OCI-LY3 (cell line): ENCODE results near the gene EPX.

Source experiments
- H2AFZ ChIP-seq: fragments of 200-600, 300-600 bp; shearing (Covaris generic); 2 replicates; pipeline ENCODE4 v1.6.0; 2014; ENCODE audit warnings: antibody characterized with exemption, low read depth, low read length
- H3K27ac ChIP-seq: fragments of 200-600, 300-600 bp; sonication (generic); 2 replicates; pipeline ENCODE4 v1.5.1; 2014; ENCODE audit warnings: mild to moderate bottlenecking, low read length, moderate library complexity, mixed read lengths
- H3K27me3 ChIP-seq: fragments of 200-600, 300-600 bp; sonication (generic); 2 replicates; pipeline ENCODE4 v1.6.1; 2014; ENCODE audit warnings: low read depth, low read length, mixed read lengths
- H3K36me3 ChIP-seq: fragments of 200-600, 300-600 bp; sonication (generic); replicated peaks from 2 replicates; pipeline ENCODE3; 2014; ENCODE audit warnings: low read depth, low read length, mixed read lengths
- H3K4me1 ChIP-seq: fragments of 300-600, 200-600 bp; sonication (generic); 2 replicates; pipeline ENCODE4 v1.6.1; 2014; ENCODE audit warnings: low read length, mixed read lengths
- H3K4me2 ChIP-seq: fragments of 200-600, 300-600 bp; sonication (generic); 2 replicates; pipeline ENCODE4 v1.6.1; 2014; ENCODE audit warnings: low read length, mixed read lengths
- H3K4me3 ChIP-seq: fragments of 300-600, 200-600 bp; sonication (generic); 2 replicates; pipeline ENCODE4 v1.5.1; 2014; ENCODE audit warnings: antibody characterized with exemption, mild to moderate bottlenecking, low read length, moderate library complexity
- H3K79me2 ChIP-seq: fragments of 300-600, 200-600 bp; shearing (Covaris generic); 2 replicates; pipeline ENCODE4 v1.6.1; 2014; ENCODE audit warnings: mild to moderate bottlenecking, low read length, mixed read lengths
- H3K9ac ChIP-seq: fragments of 300-600, 200-600 bp; shearing (Covaris generic); 2 replicates; pipeline ENCODE4 v1.6.0; 2014; ENCODE audit warnings: mild to moderate bottlenecking, low read length, moderate library complexity
- H3K9me3 ChIP-seq: fragments of 200-600, 300-600 bp; shearing (Covaris generic); 2 replicates; pipeline ENCODE4 v1.6.1; 2014; ENCODE audit warnings: low read length, mixed read lengths; ENCODE audit not compliant: insufficient read depth
- H4K20me1 ChIP-seq: fragments of 200-600, 300-600 bp; sonication (generic); 2 replicates; pipeline ENCODE4 v1.6.1; 2016; ENCODE audit warnings: low read length, mixed read lengths; ENCODE audit not compliant: insufficient read depth
- EZH2phosphoT487 ChIP-seq: fragments of 200-600 bp; shearing (Covaris generic); IDR thresholded peaks from 2 replicates; pipeline ENCODE4 v1.6.1; 2018; ENCODE audit warnings: antibody characterized with exemption, mixed run types, low read depth
- TF ChIP-seq, protein P1 (sequence below): fragments of 200-600, 300-600 bp; sonication (generic); IDR thresholded peaks from 2 replicates; pipeline ENCODE4 v1.5.1; 2014; ENCODE audit warnings: antibody characterized with exemption, low read length, low read depth

EPX gene

GRCh38 chr17:58246104-58246740 lies 53.7 kb downstream of the EPX start:
- H3K4me3 ChIP-seq: no peak overlapping the region
- H3K36me3 ChIP-seq: no peaks in the 10 kb centered on the region
- no peaks in the 10 kb centered on the region for H3K79me2 ChIP-seq
- TF ChIP-seq, protein P1, sequence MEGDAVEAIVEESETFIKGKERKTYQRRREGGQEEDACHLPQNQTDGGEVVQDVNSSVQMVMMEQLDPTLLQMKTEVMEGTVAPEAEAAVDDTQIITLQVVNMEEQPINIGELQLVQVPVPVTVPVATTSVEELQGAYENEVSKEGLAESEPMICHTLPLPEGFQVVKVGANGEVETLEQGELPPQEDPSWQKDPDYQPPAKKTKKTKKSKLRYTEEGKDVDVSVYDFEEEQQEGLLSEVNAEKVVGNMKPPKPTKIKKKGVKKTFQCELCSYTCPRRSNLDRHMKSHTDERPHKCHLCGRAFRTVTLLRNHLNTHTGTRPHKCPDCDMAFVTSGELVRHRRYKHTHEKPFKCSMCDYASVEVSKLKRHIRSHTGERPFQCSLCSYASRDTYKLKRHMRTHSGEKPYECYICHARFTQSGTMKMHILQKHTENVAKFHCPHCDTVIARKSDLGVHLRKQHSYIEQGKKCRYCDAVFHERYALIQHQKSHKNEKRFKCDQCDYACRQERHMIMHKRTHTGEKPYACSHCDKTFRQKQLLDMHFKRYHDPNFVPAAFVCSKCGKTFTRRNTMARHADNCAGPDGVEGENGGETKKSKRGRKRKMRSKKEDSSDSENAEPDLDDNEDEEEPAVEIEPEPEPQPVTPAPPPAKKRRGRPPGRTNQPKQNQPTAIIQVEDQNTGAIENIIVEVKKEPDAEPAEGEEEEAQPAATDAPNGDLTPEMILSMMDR: no peak
- TF ChIP-seq EZH2phosphoT487: no peak
- H2AFZ ChIP-seq: no peak overlapping the region
- H3K27me3 ChIP-seq: peaks cover 85% of the 10 kb centered on the region
- no peaks in the 10 kb centered on the region for H3K9me3 ChIP-seq
- peaks cover 9% of the 10 kb centered on the region; the same call in 1 of the 2 replicates for H4K20me1 ChIP-seq
- peaks cover 23% of the 10 kb centered on the region for H3K4me1 ChIP-seq
- no peak overlapping the region for H3K27ac ChIP-seq
- H3K4me2 ChIP-seq: no peak overlapping the region
- H3K9ac ChIP-seq: no peak overlapping the region

GRCh38 chr17:58246781-58247180 lies 54.3 kb downstream of the EPX start:
- no peaks in the 10 kb centered on the region for H3K79me2 ChIP-seq
- H3K36me3 ChIP-seq: no peaks in the 10 kb centered on the region
- H3K27ac ChIP-seq: no peak overlapping the region
- H3K9ac ChIP-seq: no peak overlapping the region
- TF ChIP-seq, protein P1: no peak
- no peak for TF ChIP-seq EZH2phosphoT487
- H2AFZ ChIP-seq: no peak overlapping the region
- H3K27me3 ChIP-seq: peaks cover 83% of the 10 kb centered on the region
- no peak overlapping the region for H3K4me2 ChIP-seq
- H4K20me1 ChIP-seq: peaks cover 9% of the 10 kb centered on the region; the same call in 1 of the 2 replicates
- H3K4me3 ChIP-seq: no peak overlapping the region
- H3K9me3 ChIP-seq: no peaks in the 10 kb centered on the region
- peaks cover 18% of the 10 kb centered on the region for H3K4me1 ChIP-seq

GRCh38 chr17:58247511-58248363 lies 55.2 kb downstream of the EPX start:
- Histone ChIP-seq H3K27ac (no peak overlapping the region), H3K4me3 (no peak overlapping the region), H3K36me3 (no peaks in the 10 kb centered on the region), H3K79me2 (no peaks in the 10 kb centered on the region), H3K9ac (no peak overlapping the region), H3K4me1 (peaks cover 8% of the 10 kb centered on the region), H3K27me3 (peaks cover 82% of the 10 kb centered on the region), H2AFZ (no peak overlapping the region), H4K20me1 (peaks cover 4% of the 10 kb centered on the region; the same call in 1 of the 2 replicates), H3K4me2 (no peak overlapping the region), H3K9me3 (no peaks in the 10 kb centered on the region)
- TF ChIP-seq, protein P1: no peak
- no peak for TF ChIP-seq EZH2phosphoT487

DNA sequence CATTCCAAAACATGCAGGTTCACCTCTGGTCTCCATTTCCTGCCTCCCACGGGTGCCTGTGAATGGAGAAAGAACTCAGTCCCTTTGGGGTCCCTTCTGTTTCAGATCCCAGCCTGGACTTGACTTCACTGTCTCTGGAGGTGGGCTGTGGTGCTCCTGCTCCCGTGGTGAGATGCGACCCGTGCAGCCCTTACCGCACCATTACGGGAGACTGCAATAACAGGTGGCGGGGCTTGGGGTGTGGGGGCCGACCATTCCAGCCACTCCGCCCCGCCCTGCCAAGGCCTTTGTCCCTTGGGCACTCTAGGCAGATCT lies 56.4 kb downstream of the EPX start:
- Histone ChIP-seq H3K9ac (no peak overlapping the region), H3K4me3 (no peak overlapping the region), H2AFZ (no peak overlapping the region), H3K36me3 (no peaks in the 10 kb centered on the region), H3K79me2 (no peaks in the 10 kb centered on the region), H3K4me1 (peaks cover 8% of the 10 kb centered on the region; the same call in 1 of the 2 replicates), H3K9me3 (no peaks in the 10 kb centered on the region), H3K27ac (no peak overlapping the region), H3K4me2 (no peak overlapping the region), H3K27me3 (peaks cover 74% of the 10 kb centered on the region), H4K20me1 (no peaks in the 10 kb centered on the region)
- TF ChIP-seq EZH2phosphoT487: no peak
- TF ChIP-seq, protein P1: no peak
